ENCODE measurements around the gene KLK10.

Gene KLK10

GRCh38 chr19:51023946-51024345 is 4.4 kb upstream of the KLK10 start:
- no peak for DNase-seq (ENCODE audit: low read depth)
- no peak overlapping the region for H3K4me3 ChIP-seq (ENCODE audit: control insufficient read depth, low read depth, low read length)
- no peak for TF ChIP-seq CTCF (IDR thresholded peaks at IDR 0.05; ENCODE audit: control insufficient read depth, insufficient read depth, low read depth, low read length, missing control alignments)

GRCh38 chr19:51022526-51022925 is 3.0 kb upstream of the KLK10 start:
- TF ChIP-seq CTCF (IDR thresholded peaks at IDR 0.05; ENCODE audit: control insufficient read depth, insufficient read depth, low read depth, low read length, missing control alignments), result no peak
- DNase-seq (ENCODE audit: low read depth), result no peak
- H3K4me3 ChIP-seq (ENCODE audit: control insufficient read depth, low read depth, low read length), result no peak overlapping the region

- peak; percentile 62 for TF ChIP-seq CTCF (IDR thresholded peaks at IDR 0.05; ENCODE audit: control insufficient read depth, insufficient read depth, low read depth, low read length, missing control alignments)
- DNase-seq (ENCODE audit: low read depth), result no peak
- H3K4me3 ChIP-seq (ENCODE audit: control insufficient read depth, low read depth, low read length), result no peak overlapping the region
Measured at GRCh38 chr19:51020988-51021651, 1.6 kb upstream of the KLK10 start.

- H3K4me3 ChIP-seq (ENCODE audit: control insufficient read depth, low read depth, low read length), result no peak overlapping the region; the same call in 1 of the 2 replicates
- no peak for DNase-seq (ENCODE audit: low read depth)
- TF ChIP-seq CTCF (IDR thresholded peaks at IDR 0.05; ENCODE audit: control insufficient read depth, insufficient read depth, low read depth, low read length, missing control alignments), result no peak
Measured at GRCh38 chr19:51018745-51019543, 565 bp downstream of the KLK10 start.

GRCh38 chr19:51016798-51017683 is 2.5 kb downstream of the KLK10 start:
- no peak for DNase-seq (ENCODE audit: low read depth)
- peak; percentile 84 for TF ChIP-seq CTCF (IDR thresholded peaks at IDR 0.05; ENCODE audit: control insufficient read depth, insufficient read depth, low read depth, low read length, missing control alignments)
- H3K4me3 ChIP-seq (ENCODE audit: control insufficient read depth, low read depth, low read length), result peak overlapping the region; percentile 23

- no peak overlapping the region for H3K4me3 ChIP-seq (ENCODE audit: control insufficient read depth, low read depth, low read length)
Measured at GRCh38 chr19:51015691-51016267, 3.7 kb downstream of the KLK10 start.

More at GRCh38 chr19:51015691-51016267, 3.7 kb downstream of the KLK10 start:
- no peak for DNase-seq (ENCODE audit: low read depth)
- no peak for TF ChIP-seq CTCF (IDR thresholded peaks at IDR 0.05; ENCODE audit: control insufficient read depth, insufficient read depth, low read depth, low read length, missing control alignments)
